ENCODE data around the gene TEX51. TPM values are rescaled to one million over a fixed set of nuclear protein-coding genes. Genes with fewer than 3 reads are reported as not detected.

TEX51 gene
- total and polyA plus RNA-seq, 2 experiments from 2014 or later = not detected

GRCh38 chr2:126912201-126912600 lies 13.5 kb downstream of the TEX51 start:
- TF ChIP-seq CTCF (IDR thresholded peaks at IDR 0.05; ENCODE audit: low read depth, low read length) = no peak
- Histone ChIP-seq H3K27me3 (no peaks in the 10 kb centered on the region), H3K36me3 (no peaks in the 10 kb centered on the region), H3K4me3 (no peak overlapping the region), H3K9me3 (ENCODE audit: low read depth) (no peaks in the 10 kb centered on the region), H3K27ac (no peak overlapping the region), H3K4me1 (ENCODE audit: low read depth) (no peaks in the 10 kb centered on the region)
- no peak for DNase-seq (ENCODE audit: low read depth in 1 of 2, low spot score in 1 of 2)

GRCh38 chr2:126913329-126913728 lies 14.6 kb downstream of the TEX51 start:
- no peaks in the 10 kb centered on the region for H3K4me1 ChIP-seq (ENCODE audit: low read depth)

GRCh38 chr2:126913881-126914615 lies 15.4 kb downstream of the TEX51 start:
- no peaks in the 10 kb centered on the region for H3K36me3 ChIP-seq
- no peaks in the 10 kb centered on the region for H3K9me3 ChIP-seq (ENCODE audit: low read depth)
- H3K4me1 ChIP-seq (ENCODE audit: low read depth) = no peaks in the 10 kb centered on the region
- TF ChIP-seq CTCF (IDR thresholded peaks at IDR 0.05; ENCODE audit: low read depth, low read length) = no peak
- no peak overlapping the region for H3K27ac ChIP-seq
- no peaks in the 10 kb centered on the region for H3K27me3 ChIP-seq
- H3K4me3 ChIP-seq = no peak overlapping the region
- no peak for DNase-seq (ENCODE audit: low read depth in 1 of 2, low spot score in 1 of 2)

More at GRCh38 chr2:126913329-126913728, 14.6 kb downstream of the TEX51 start:
- Histone ChIP-seq H3K4me3 (no peak overlapping the region), H3K27me3 (no peaks in the 10 kb centered on the region), H3K27ac (no peak overlapping the region), H3K9me3 (ENCODE audit: low read depth) (no peaks in the 10 kb centered on the region), H3K36me3 (no peaks in the 10 kb centered on the region)
- DNase-seq (ENCODE audit: low read depth in 1 of 2, low spot score in 1 of 2) = no peak
- TF ChIP-seq CTCF (IDR thresholded peaks at IDR 0.05; ENCODE audit: low read depth, low read length) = no peak

GRCh38 chr2:126914811-126915500 lies 16.3 kb downstream of the TEX51 start:
- no peak for TF ChIP-seq CTCF (IDR thresholded peaks at IDR 0.05; ENCODE audit: low read depth, low read length)
- Histone ChIP-seq H3K36me3 (no peaks in the 10 kb centered on the region), H3K4me1 (ENCODE audit: low read depth) (no peaks in the 10 kb centered on the region), H3K27ac (no peak overlapping the region), H3K27me3 (no peaks in the 10 kb centered on the region), H3K4me3 (no peak overlapping the region), H3K9me3 (ENCODE audit: low read depth) (no peaks in the 10 kb centered on the region)
- no peak for DNase-seq (ENCODE audit: low read depth in 1 of 2, low spot score in 1 of 2)

- Histone ChIP-seq H3K9me3 (ENCODE audit: low read depth) (no peaks in the 10 kb centered on the region), H3K4me3 (no peak overlapping the region), H3K4me1 (ENCODE audit: low read depth) (no peaks in the 10 kb centered on the region), H3K36me3 (no peaks in the 10 kb centered on the region), H3K27me3 (no peaks in the 10 kb centered on the region), H3K27ac (no peak overlapping the region)
- no peak for DNase-seq (ENCODE audit: low read depth in 1 of 2, low spot score in 1 of 2)
- no peak for TF ChIP-seq CTCF (IDR thresholded peaks at IDR 0.05; ENCODE audit: low read depth, low read length)
Observed at GRCh38 chr2:126915903-126916302, 17.2 kb downstream of the TEX51 start.
